Upper lobe of left lung (tissue), 4 donors: ENCODE data around the gene ZDHHC8.

Experiments used
- EP300 ChIP-seq, 4 donors: sonication (generic); formaldehyde crosslinking; IDR thresholded peaks; one replicate each; pipeline ENCODE4 v1.5.1; 2017; ENCODE audit warnings: antibody characterized with exemption in 4 of 4, control low read depth in 2 of 4
- POLR2A ChIP-seq, 4 donors: fragments of 450-650 bp; IDR thresholded peaks; one replicate each; pipeline ENCODE4 v1.5.1; 2016 to 2017; ENCODE audit warnings: antibody characterized with exemption in 4 of 4, mild to moderate bottlenecking in 2 of 4
- POLR2AphosphoS5 ChIP-seq, 2 donors: sonication (generic); formaldehyde crosslinking; IDR thresholded peaks; one replicate each; pipeline ENCODE4 v1.5.1; 2017; ENCODE audit warnings: antibody characterized with exemption in 2 of 2
- TF ChIP-seq, protein P1 (sequence below), 6 experiments: fragments of 450-650 bp in 4 of 6; fragments of 200-600 bp in 2 of 6; sonication (generic) in 2 of 6; IDR thresholded peaks; one replicate each; pipeline ENCODE4 v1.5.1; 2016 to 2019; ENCODE audit warnings: antibody characterized with exemption in 6 of 6

DNA sequence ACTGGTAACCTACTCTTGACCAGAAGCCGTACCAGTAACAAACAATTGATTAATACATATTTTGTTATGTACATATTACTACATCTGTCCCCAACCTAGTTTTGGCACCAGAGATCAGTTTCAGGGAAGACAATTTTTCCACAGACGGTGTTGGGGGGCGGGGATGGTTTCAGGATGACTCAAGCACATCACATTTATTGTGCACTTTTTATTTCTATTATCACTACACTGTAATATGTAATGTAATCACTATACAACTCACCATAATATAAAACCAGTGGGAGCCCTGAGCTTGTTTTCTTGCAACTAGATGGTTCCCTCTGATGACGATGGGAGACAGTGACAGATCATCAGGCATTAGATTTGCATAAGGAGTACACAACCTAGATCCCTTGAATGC lies 36.1 kb upstream of the ZDHHC8 start:
- TF ChIP-seq, protein P1, sequence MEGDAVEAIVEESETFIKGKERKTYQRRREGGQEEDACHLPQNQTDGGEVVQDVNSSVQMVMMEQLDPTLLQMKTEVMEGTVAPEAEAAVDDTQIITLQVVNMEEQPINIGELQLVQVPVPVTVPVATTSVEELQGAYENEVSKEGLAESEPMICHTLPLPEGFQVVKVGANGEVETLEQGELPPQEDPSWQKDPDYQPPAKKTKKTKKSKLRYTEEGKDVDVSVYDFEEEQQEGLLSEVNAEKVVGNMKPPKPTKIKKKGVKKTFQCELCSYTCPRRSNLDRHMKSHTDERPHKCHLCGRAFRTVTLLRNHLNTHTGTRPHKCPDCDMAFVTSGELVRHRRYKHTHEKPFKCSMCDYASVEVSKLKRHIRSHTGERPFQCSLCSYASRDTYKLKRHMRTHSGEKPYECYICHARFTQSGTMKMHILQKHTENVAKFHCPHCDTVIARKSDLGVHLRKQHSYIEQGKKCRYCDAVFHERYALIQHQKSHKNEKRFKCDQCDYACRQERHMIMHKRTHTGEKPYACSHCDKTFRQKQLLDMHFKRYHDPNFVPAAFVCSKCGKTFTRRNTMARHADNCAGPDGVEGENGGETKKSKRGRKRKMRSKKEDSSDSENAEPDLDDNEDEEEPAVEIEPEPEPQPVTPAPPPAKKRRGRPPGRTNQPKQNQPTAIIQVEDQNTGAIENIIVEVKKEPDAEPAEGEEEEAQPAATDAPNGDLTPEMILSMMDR (IDR thresholded peaks at IDR 0.05), result no peak
- TF ChIP-seq POLR2AphosphoS5 (IDR thresholded peaks at IDR 0.05) (no peak), POLR2A (IDR thresholded peaks at IDR 0.05) (no peak), EP300 (IDR thresholded peaks at IDR 0.05) (no peak)
